ENCODE data around the gene SLC39A8.
A peak's percentile ranks its signal among the peaks of the same experiment; 100 is the strongest.
"Not testable (repeated sequence)": the region's sequence is repeated elsewhere in the genome, so short reads cannot be mapped to it uniquely, and the experiment has no call there.

Gene SLC39A8

DNA sequence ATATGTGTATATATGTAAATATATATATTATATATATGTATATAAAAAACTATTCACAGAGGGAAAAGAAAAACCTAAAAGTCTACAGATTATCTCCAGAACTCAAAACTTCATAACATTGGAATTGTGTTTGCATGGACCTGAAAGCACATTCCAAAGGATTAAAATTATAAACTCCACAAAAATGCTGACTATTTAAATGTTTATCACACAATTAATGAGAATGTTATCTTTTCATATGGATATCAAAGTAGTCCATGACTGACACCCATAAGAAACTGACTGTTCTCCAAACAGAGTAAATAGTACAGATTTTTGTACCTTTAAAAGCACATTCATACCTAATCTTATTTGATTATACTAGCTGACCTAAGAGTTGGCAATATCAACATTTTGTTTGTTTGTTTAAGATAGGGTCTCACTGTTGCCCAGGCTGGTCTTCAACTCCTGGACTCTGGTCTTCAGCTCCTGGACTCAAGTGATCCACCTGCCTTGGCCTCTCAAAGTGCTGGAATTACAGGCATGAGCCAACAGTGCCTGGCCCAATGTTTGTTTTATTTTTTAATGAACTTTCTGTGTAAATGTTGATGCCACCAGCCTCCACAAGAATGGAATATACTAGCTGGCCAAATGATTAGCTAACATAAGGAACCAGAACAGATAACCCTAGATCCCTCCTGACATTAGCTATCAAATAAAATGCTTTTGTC, 50.0 kb downstream of the SLC39A8 start:
- no peak for FAIRE-seq

DNA sequence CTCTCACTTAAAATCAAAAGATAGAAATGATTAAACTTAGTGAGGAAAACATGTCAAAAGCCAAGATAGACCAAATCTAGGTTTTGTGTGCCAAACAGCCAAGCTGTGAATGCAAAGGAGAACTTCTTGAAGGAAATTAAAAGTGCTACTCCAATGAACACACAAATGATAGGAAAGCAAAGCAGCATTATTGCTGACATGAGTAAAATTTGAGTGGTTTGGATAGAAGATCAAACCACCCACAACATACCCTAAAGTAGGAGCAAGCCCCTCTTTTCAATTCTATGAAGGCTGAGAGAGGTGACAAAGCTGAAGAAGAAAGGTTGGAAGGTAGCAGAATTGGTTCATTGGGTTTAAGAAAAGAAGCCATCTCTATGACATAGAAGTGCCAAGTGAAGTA, 56.8 kb downstream of the SLC39A8 start:
- no peak for FAIRE-seq

DNA sequence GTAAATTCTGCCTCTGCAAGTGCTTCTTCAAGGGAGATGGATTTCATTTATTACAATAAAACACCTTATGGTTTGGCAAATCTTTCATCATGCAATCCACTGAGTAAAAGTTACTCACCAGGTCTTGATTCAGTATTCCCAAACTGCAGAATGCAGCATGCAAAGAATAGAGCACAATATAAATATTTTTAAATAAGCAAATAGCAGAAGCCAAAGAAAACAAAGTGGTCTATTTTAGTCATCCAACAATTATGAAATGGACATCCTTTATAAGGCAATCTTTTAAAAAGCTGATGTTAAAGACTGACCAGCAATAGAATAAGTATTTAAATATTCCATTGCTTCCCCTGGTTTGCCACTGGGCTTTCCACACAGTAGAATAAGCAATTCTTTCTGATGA, 59.5 kb downstream of the SLC39A8 start:
- no peak for FAIRE-seq

DNA sequence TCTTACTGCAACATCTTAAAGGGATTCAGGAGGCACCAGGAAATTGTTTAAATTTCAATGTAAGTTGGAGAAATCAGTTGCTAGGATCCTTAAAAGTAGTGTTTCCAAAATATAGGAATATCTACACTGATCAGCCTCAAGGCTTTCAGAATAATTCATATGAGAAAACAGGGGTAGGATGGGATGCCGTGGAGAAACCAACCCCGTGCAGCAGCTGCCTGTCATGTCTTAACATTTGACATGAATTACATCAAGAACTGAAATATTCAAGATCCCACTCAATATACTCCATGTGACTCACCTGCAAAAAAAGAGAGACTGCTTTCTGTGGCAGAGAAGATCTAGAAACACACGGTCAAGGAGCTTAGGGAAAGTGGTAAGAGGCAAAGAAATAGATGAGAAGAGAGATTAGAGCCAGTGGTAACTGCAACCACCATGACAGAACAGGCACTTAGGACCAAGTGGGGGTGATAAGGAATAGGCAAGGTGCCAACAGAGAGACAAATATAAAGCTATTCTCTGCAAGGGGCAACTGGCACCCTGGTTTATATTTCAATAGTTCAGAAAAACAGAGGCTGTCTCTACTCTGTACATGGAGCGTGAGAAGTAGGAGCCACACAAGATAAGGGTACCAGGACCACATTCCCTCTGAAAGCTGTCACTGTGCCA, 64.0 kb downstream of the SLC39A8 start:
- no peak for FAIRE-seq

DNA sequence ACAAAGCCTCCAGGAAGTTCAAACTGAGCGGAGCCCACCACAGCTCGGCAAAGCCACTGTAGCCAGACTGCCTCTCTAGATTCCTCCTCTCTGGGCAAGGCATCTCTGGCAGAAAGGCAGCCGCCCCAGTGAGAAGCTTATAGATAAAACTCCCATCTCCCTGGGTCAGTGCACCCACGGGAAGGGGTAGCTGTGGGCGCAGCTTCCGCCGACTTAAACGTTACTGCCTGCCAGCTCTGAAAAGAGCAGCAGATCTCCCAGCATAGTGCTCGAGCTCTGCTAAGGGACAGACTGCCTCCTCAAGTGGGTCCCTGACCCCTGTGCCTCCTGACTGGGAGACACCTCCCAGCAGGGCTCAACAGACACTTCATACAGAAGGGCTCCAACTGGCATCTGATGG, 72.0 kb downstream of the SLC39A8 start:
- not testable (repeated sequence) for FAIRE-seq

DNA sequence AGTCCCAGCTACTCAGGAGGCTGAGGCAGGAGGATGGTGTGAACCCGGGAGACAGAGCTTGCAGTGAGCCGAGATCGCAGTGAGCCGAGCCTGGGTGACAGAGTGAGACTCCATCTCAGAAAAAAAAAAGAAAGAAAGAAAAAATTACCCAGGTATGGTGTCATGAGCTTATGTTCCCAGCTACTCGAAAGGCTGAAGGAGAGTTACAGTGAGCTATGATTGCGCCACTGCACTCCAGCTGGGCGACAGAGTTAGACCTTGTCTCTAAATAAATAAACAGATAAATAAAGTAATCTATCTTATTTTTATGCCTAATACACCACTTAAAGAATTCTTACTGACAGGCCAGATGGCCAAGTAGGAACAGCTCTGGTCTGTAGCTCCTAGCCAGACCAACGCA, 73.0 kb downstream of the SLC39A8 start:
- FAIRE-seq: no peak

DNA sequence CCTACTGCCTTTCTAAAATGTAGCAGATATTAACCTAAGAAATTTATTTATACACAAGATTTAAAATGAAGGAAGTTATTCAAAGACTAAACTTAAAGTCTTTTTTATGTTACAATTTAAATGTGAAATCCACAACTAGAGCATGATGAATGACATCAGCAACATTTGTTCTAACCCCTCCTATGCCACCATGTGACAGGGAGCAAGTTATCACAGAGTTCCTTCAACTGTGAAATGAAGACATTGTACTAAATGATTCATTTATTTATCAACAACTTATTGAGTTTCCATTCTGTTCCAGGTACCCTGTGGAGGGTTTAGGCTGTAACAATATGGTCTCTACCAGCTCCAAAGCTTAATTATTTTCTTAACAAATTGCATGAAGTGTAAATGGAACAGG, 76.9 kb downstream of the SLC39A8 start:
- no peak for FAIRE-seq

DNA sequence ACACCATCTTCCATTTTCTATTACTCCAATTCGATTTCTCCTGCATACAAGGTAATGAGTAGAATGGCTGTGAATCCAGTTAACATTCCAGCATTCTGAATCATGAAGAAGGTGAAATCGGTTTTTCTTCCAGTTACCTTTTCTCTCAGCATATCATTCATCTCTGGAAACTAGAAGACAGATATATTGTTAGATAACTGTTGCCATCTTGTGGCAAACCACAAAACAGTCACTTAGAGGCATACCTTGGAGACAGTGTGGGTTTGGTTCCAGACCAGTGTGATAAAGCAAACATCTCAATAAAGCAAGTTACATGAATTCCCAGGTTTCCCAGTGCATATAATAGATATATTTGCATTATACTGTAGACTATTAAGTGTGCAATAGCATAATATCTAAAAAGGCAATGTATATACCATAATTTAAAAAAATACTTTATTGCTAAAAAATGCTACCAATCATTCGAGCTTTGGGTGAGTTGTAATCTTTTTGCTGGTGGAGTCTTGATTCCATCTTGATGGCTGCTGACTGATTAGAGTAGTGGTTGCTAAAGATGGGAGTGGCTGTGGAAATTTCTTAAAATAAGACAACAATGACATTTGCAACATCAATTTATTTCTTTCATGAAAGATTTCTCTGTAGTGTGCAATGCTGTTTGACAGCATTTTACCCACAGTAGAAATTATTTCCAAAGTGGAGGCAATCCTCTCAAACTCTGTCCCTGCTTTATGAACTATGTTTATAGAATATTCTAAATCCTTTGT, 82.1 kb downstream of the SLC39A8 start:
- FAIRE-seq: peak; percentile 45

DNA sequence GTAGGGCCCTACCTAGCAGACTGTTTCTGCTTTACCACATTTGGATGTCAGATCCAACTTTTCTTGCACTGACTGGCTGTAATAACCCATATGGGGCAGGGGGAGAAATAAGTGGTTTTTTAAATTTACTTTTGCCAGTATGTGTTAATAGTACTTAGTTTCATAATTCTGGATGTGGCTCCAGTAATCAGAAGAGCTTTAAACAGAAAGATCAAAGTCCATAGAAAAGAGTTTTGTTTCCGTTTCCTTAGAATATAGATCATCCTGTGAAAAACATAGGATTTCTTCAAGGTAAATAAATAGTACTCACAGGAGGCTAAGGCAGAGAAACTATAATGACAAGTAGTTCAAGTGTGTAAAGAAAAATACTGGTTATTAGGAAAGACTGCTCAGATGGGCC, 85.6 kb downstream of the SLC39A8 start:
- no peak for FAIRE-seq

DNA sequence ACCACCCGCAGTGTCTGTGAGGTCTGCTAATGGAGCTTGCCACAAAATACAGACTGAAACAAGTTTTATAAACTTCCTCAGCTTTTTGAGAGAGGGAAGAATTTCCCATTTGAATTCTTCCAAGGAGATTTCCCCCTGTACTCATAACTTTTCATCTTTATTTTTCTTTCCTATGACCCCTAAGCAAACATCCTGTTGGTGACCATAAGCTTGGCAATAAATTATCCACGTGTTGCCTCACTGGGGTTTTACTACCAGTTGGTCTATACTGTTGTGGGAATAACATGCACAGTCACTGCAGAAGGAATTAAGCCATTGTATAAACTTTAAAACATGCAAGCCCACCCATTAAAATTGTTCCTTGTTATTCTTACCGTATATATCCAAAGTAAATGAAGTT, 86.2 kb downstream of the SLC39A8 start:
- no peak for FAIRE-seq

DNA sequence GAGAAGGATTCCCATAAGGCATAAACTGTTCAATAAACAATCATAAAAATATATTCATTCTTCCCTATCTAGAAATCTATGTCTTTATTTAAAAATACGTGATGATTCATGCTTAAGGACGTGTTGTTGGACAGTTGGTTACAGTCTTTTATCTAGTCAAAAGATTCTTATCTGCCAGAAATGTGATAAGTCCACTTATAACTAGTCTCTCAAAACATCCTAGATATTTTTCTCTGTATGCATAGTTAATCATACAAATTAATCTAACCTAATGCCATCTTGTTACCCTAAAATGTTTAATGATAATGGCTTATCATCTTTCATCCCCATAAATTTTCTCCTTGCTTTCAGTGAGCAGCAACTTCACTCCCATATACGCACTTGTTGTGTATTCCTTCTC, 89.0 kb downstream of the SLC39A8 start:
- no peak for FAIRE-seq

DNA sequence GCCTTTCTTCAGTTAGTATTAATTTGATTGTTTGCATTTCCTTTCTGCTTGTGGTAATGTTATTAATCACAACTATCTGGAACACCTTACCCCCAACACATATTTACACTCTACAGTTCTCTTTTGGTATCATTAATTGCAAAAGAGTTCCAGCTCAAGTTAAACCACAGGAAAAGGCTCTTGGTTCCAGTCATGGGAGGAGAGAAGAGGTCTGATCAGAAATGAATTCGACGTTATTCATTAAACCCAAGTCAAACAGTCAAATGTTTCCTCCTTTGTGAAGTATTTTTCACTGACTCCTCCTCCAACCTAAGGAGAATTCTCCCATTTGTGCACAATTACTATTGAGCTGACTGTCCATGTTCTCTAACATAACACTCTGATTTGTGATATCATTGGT, 91.4 kb downstream of the SLC39A8 start:
- FAIRE-seq: no peak

DNA sequence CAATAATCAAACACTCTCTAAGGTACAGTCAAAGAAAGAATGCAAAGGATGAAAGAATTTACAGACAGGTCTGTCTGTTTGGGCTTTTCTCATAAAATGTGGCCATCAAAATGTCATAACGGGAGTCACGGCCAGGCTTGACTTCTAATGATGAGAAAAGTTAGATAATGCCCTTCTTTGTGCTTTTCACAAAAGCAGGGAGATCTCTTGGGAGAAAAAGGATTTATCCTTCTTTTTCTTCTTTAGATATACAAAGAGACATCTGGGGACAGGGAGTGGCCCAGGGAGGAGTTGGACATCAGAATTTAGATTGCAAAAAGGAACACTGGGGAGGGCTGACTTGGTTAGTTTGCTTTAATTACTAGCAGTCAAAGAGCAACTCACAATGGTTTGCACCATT, 93.1 kb downstream of the SLC39A8 start:
- no peak for FAIRE-seq

DNA sequence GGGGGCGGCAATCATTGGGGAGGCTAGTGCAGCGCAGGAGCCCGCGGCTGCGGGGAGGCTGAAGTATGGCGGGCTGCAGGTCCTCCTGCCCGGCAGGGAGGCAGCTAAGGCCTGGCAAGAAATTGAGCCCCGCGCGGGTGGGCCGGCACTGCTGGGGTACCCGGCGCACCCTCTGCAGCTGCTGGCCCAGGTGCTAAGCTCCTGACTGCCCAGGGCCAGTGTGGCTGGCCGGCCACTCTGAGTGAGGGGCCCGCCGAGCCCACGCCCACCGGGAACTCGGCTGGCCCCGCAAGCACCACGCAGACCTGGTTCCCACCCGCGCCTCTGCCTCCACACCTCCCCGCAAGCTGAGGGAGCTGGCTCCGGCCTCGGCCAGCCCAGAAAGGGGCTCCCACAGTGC, 94.9 kb downstream of the SLC39A8 start:
- FAIRE-seq: no peak

DNA sequence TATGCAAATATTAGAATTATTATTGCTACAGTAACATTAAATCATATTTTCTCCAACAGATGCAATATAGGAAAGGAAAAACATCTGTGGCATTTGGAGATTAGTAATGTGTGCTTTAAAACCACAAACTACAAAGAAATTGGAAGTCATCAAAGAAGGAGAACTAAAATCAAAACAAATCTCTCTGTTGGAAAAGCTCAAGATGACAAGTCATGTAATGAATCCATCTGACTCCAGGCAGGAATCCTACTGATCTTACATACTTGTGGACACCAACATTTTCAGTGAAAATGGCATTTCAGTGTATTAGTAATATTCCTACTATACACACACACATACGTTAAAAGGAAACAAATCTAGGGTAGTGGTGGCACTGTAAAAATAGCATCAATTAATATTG, 98.2 kb downstream of the SLC39A8 start:
- no peak for FAIRE-seq

DNA sequence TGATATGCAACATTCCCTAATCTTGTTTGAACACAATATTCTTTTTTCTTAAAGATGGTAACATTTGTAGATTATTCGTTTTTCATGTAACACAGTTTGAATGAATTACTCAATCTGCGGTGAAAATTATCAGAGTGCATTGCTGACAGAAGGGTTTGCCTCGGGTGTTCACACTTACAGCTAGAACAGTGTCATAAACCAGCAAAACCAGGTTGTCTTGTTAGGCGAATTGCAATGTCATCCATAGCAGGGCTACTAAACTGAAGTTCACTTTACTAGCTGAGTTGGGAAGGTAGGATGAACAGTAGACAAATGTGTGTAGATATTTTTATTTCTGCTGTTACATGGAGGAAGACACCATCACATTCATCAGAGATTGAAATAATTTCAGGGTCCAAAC, 98.9 kb downstream of the SLC39A8 start:
- FAIRE-seq: no peak

DNA sequence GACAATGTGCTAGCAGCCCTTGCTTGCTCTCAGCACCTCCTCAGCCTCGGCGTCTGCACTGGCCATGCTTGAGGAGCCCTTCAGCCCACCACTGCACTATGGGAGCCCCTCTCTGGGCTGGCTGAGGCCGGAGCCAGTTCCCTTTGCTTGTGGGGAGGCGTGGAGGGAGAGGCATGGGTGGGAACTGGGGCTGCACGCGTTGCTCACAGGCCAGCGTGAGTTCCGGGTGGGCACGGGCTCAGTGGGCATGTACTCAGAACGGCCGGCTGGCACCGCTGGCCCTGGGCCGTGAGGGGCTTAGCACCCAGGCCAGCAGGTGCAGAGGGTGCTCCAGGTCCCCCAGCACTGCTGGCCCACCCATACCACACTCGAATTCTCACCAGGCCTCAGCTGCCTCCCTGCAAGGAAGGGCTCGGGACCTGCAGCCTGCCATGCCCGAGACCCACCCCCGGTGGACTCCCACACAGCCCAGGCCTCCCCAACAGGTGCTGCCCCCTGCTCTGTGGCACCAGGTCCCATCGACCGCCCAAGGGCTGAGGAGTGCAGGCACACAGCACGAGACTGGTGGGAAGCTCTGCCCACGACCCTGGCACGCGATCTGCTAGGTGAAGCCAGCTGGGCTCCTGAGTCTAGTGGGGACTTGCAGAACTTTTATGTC, 100.3 kb downstream of the SLC39A8 start:
- FAIRE-seq: no peak

DNA sequence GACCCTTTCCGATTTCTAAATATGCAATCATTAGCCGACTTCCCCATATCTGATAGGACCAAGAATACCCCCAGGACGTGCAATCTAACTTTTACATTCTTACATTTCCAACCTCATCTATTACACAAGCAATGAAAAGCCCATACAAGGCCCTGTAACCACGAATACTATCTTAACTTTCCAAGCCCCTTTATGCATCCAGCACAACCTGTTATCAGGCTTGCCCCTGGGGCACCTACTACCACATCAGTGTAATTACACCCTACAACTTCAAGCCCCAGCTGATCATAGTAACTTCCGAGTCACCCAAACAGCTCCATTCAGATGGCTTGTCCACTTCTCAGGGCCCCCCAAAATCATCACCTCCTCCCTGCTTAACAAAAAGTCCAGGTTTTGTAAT, 102.0 kb downstream of the SLC39A8 start:
- not testable (repeated sequence) for FAIRE-seq

DNA sequence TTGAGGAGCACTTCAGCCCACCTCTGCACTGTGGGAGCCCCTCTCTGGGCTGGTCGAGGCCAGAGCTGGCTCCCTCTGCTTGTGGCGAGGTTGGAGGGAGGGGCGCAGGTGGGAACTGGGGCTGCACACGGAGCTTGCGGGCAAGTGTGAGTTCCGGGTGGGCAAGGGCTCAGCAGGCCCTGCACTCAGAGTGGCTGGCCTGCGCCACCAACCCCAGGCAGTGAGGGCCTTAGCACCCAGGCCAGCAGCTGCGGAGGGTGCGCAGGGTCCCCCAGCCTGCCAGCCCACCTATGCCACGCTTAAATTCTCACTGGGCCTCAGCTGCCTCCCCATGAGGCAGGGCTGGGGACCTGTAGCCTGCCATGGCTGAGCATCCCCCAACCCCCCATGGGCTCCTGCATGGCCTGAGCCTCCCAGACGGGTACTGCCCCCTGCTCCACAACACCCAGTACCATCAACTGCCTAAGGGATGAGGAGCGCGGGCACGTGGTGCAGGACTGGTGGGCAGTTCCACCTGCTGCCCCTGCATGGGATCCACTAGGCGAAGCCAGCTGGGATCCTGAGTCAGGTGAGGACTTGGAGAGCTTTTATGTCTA, 110.9 kb downstream of the SLC39A8 start:
- no peak for FAIRE-seq

DNA sequence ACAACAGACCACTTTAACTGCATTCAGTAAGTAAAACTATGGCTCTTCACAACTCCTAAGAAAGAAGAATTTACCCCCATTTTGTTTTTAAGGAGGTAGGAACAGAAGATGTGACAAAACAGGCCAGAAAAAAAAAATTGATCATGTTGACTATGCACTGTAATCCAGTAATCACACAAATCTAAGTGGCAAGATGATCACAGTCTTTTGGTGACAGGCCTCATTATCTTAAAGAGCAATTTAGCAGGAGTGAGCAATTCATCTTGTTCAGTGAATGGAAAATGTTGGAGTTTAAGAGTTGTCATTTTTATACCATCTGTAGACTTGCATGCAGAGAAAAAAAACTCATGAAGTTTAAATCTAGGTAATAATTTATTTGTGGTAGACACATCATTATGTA, 115.1 kb downstream of the SLC39A8 start:
- FAIRE-seq: no peak

DNA sequence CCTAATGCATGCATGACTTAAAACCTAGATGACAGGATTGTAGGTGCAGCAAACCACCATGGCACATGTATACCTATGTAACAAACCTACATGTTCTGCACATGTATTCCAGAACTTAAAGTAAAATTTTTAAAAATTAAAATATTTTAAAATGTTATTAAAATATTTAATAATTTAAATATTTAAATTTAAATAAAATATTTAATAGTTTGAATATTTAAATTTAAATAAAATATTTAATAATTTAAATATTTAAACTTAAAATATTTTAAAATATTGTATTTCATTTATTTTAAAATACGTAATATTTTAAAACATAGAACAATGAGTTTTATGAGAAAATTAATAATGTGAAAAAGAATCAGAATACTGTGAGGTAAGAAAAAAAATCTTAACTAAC, 117.9 kb downstream of the SLC39A8 start:
- FAIRE-seq: peak; percentile 96

DNA sequence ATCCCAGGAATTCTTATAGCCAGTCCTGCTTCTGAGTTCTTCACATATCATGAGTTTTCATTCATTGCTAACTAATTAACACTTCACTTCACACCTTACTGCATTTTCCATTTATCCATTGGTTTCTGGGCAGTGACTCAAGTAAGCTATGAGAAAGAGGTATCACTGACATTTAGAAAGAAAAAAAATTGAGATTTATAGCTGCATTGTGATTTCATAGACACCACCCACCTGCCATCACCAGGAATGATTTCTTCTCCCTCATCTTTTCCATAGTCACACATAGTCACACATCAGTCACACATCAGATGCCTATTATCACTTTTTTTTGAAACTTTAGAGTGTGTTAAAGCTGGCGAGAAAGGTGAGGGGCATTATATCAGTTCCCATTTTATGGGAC, 121.8 kb downstream of the SLC39A8 start:
- no peak for FAIRE-seq

DNA sequence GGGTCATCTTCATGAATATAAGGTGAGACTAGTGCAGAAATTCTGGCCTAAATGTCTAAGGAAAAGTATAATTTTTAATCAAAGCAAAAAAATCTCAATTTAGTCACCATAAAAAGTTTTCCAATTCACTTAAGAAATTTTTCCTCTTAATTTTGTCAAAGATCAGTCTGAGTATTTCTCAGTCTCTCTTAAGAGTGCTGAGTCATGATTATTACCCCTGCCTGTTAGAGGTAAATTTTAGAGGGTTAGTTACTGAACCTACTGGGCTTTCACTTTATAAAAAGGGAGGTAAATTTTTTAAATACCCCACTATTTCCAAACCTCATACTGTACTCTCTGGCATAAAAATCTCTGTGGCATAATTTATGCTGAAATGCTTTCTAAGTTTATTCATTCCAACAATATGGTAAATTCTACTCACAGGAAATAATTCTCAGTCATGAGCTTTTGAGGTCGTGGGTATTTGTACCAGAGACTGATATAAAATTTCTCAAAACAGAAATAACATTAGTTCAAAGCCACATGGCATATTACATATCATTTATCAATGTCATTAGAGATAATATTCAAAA, 122.4 kb downstream of the SLC39A8 start:
- no peak for FAIRE-seq
